Activated CD4-positive, alpha-beta T cell treated with anti-CD3 and anti-CD28 coated beads, Interleukin-2, amount 50 U/mL, for 24 hours (primary cell): Measurements from ENCODE around the gene RTN4IP1.
"Not testable (repeated sequence)": the region's sequence is repeated elsewhere in the genome, so short reads cannot be mapped to it uniquely, and the experiment has no call there.

Experiments
- DNase-seq, 2 donors: peaks; one replicate each; pipeline ENCODE4 v3.0.0-alpha.2; 2020; ENCODE audit warnings: low read depth in 1 of 2, low spot score in 1 of 2

Gene RTN4IP1

DNA sequence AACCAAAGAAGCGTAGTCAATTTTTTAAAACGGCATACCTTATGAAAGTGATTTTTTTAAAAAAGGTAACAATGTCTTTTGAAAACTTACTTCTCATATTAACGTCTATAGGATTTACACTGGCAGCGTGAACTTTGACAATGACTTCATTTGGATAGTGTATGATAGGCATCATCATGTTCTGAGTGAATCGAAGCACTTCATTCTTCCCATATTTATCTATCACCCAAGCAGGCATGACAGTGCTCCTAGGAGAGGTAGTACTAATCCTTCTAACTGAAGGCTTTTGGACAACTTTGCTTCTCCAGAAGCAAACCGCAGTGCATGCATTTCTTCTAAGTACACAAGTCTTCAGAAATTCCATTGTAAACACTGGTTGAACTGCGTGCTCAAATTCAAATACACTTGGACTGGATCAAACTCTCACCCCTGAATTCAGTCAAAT, 618 bp downstream of the RTN4IP1 start:
- no peak for DNase-seq

- DNase-seq, result not testable (repeated sequence)
These were observed 1.5 kb downstream of the RTN4IP1 start for GRCh38 chr6:106627760-106628159.

DNA sequence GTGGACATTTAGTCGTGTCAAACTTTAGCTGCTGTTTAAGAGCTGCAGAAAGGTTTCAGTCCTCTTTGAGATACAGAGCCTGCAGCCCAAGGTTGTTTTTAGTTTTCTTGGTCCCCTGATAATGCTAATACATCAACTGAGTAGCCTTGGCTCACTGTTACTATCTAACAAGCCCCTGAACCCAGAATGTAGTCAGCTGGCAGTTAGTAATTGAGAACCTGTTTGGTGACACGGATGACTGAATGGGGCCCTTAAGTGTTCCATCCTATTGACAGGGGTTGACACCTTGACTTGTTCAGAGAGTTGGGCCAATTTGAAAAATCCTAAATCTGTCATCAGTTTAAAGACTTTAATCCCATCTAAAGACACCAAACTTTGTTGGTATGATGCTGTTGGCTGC, 2.8 kb downstream of the RTN4IP1 start:
- DNase-seq, result no peak

DNA sequence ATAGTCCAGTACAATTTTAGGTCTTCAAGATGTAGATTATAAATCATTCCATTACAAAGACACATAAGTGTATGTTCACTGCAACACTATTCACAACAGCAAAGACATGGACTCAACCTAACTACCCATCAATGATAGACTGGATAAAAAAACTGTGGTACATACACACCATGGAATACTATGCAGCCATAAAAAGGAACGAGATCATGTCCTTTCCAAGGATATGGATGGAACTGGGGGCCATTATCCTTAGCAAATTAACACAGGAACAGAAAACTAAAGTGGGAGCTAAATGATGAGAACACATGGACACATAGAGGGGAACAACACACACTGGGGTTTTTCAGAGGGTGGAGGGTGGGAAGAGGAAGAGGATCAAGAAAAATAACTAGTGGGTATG, 6.3 kb downstream of the RTN4IP1 start:
- DNase-seq, result no peak

- DNase-seq, result no peak
These were observed 6.9 kb downstream of the RTN4IP1 start for GRCh38 chr6:106622412-106622811.

GRCh38 chr6:106620931-106621672, 8.2 kb downstream of the RTN4IP1 start:
- no peak for DNase-seq

GRCh38 chr6:106619223-106619622, 10.1 kb downstream of the RTN4IP1 start:
- DNase-seq, result no peak

- DNase-seq, result no peak
These were observed 11.0 kb downstream of the RTN4IP1 start for GRCh38 chr6:106618324-106618723.

DNA sequence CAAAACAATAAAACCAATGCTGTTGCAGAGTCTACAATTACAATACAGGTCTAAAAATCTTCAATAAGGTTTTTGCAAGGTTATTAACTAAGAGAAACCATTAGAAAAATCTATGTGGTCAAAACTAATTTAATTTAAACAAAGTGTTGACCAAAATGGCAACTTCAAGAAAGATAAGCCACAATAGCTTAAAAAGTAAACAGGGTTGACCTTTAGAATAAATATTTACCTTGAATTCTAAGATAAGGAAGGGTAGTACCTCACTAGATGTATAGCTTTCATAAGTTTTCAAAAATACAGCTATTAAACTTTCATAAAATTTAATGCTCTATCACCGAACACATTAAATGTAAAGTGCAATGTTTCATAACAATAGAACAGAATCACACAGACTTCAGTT, 11.4 kb downstream of the RTN4IP1 start:
- no peak for DNase-seq

GRCh38 chr6:106617302-106617701, 12.0 kb downstream of the RTN4IP1 start:
- DNase-seq, result no peak

GRCh38 chr6:106614592-106615257, 14.6 kb downstream of the RTN4IP1 start:
- DNase-seq, result no peak

DNA sequence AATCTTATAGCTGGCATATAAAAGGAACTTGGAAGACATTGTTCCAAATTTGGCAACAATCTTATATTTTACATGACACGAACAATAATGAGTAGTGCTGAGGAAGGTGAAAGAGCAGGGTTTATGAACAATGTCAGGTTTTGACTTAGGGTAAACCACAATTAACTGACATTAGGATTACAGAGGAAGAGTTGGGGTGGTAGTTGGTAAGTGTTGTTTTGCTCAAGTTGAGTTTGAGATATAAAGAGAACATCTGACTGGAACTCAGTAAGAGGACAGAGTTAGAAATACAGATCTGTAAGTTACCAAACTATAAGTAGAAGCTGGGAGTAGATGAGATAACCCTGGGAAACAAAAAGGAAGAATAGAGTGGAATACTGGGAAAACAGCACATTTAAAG, 15.1 kb downstream of the RTN4IP1 start:
- DNase-seq, result no peak

DNA sequence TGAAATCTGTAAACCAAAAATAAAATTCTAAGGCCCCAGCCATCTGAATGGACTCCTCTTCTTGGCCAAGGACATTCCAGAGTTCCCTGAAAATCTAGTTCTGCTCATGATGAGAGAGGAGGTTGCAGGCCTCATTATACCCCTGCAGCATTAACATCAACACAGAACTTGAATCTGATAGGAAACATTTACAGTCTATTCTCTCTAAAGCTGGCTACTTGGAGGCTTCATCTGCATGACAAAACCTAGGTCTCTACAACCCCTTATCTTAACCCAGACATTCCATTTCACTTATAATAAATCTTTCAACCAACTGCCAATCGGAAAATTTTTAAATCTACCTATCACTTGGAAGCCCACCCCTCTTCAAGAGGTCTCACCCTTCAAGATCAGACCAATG, 15.7 kb downstream of the RTN4IP1 start:
- no peak for DNase-seq

GRCh38 chr6:106612671-106613416, 16.5 kb downstream of the RTN4IP1 start:
- DNase-seq, result no peak

- no peak for DNase-seq
These were observed 18.3 kb downstream of the RTN4IP1 start for GRCh38 chr6:106611030-106611429.

DNA sequence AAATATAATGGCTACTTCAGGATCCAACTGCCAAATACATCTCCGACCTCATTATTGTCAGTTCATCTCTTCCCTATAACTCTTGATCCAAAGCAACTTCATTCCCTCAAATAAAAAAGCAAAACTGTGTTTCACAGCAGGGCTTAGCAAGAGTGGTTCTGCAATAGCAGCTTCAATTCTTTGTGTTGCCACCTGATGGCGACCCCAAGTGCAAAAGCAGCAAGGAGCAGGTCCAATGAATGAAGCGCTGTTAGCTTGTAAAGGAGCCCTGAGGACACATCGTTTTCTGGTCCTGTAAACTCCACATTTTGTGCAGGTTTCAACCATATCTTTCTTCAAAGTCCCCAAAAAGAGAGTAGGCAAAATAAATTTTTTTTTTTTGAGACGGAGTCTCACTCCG, 19.6 kb downstream of the RTN4IP1 start:
- DNase-seq, result no peak

GRCh38 chr6:106608080-106608668, 21.1 kb downstream of the RTN4IP1 start:
- peak in 1 of 2 donors; percentile 17 for DNase-seq

GRCh38 chr6:106600329-106600728, 29.0 kb downstream of the RTN4IP1 start:
- DNase-seq, result no peak

GRCh38 chr6:106599440-106599839, 29.9 kb downstream of the RTN4IP1 start:
- DNase-seq, result no peak

- no peak for DNase-seq
These were observed 38.0 kb downstream of the RTN4IP1 start for GRCh38 chr6:106591111-106591825.

DNA sequence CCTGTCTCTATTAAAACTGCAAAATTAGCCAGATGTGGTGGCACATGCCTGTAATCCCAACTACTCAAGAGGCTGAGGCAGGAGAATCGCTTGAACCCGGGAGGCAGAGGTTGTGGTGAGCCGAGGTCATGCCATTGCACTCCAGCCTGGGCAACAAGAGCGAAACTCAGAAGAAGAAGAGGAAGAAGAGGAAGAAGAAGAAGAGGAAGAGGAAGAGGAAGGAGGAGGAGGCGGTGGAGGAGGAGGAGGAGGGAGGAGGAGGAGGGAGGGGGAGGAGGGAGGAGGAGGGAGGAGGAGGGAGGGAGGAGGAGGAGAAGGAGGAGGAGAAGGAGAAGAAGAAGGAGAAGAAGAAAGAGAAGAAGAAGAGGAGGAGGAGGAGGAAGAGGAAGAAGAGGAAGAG, 40.4 kb downstream of the RTN4IP1 start:
- DNase-seq, result not testable (repeated sequence)
